ENCODE results near the gene TSPAN9. TPM values are rescaled to one million over a fixed set of nuclear protein-coding genes. Genes with fewer than 3 reads are reported as not detected.

Gene TSPAN9
- total and polyA plus RNA-seq, 9 of the 15 experiments (the other 6 are each of a cell fraction or from before 2014, with no cell fraction given) = 0.23 to 2.1 (median 0.60) TPM; not detected in 2

GRCh38 chr12:3134126-3134525 is 56.9 kb downstream of the TSPAN9 start:
- no peaks in the 10 kb centered on the region for H3K9me3 ChIP-seq (replicated peaks; ENCODE audit: control insufficient read depth, insufficient read depth, low read depth, low read length)
- no peaks in the 10 kb centered on the region for H3K4me1 ChIP-seq (replicated peaks in 1 of 2; ENCODE audit: control insufficient read depth in 2 of 2, insufficient read depth in 2 of 2, low read length in 2 of 2)
- no peak overlapping the region for H3K27ac ChIP-seq (ENCODE audit: extremely low read depth, low read depth, low read length)
- peaks cover 2 to 41% of the 10 kb centered on the region in 2 experiments; a peak in 4 of 5 replicates for H3K27me3 ChIP-seq (ENCODE audit: control insufficient read depth in 2 of 2, insufficient read depth in 2 of 2, low read length in 2 of 2)
- 0% methylated on average over 2 of the region's 6 CpGs for WGBS (ENCODE audit: insufficient coverage, low coverage, missing lambda C conversion rate)
- ATAC-seq = no peak
- DNase-seq (ENCODE audit: extremely low read depth in 1 of 4, low spot score in 3 of 4) = no peak
- intact Hi-C loops (cut with micrococcal nuclease) = no loop called here
- no peak for FAIRE-seq
- no peak overlapping the region for H3K4me2 ChIP-seq (ENCODE audit: insufficient read depth, low read length)
- peaks cover 7% of the 10 kb centered on the region; the same call in 1 of the 2 replicates for H4K20me1 ChIP-seq (replicated peaks; ENCODE audit: control insufficient read depth, insufficient read depth, low read length)
- TF ChIP-seq HEY1 (CRISPR knock-in tag; IDR thresholded peaks at IDR 0.05; ENCODE audit: borderline replicate concordance) = no peak
- TF ChIP-seq MYNN (IDR thresholded peaks at IDR 0.05) = no peak
- TF ChIP-seq MYNN (CRISPR knock-in tag; IDR thresholded peaks at IDR 0.05) = no peak
- no peak for TF ChIP-seq PREB (CRISPR knock-in tag; IDR thresholded peaks at IDR 0.05)
- TF ChIP-seq MEIS2 (IDR thresholded peaks at IDR 0.05; ENCODE audit: partially characterized antibody) = no peak
- no peak for TF ChIP-seq KAT2B (IDR thresholded peaks at IDR 0.05; ENCODE audit: low read depth, low read length)
- TF ChIP-seq YBX1 (IDR thresholded peaks at IDR 0.05) = no peak
- no peak for TF ChIP-seq MEF2A (IDR thresholded peaks at IDR 0.05; ENCODE audit: control insufficient read depth, low read depth, low read length)
- TF ChIP-seq HSF4 (CRISPR knock-in tag; IDR thresholded peaks at IDR 0.05; ENCODE audit: borderline replicate concordance) = no peak
- no peak for TF ChIP-seq PCBP1 (IDR thresholded peaks at IDR 0.05; ENCODE audit: low read depth, low read length, poor library complexity, severe bottlenecking)
- no peak for TF ChIP-seq TAF9B (IDR thresholded peaks at IDR 0.05; ENCODE audit: partially characterized antibody)
- TF ChIP-seq ARID3A (IDR thresholded peaks at IDR 0.05; ENCODE audit: borderline replicate concordance, low read depth, low read length) = no peak
- TF ChIP-seq GTF2A2 (tag; IDR thresholded peaks at IDR 0.05) = no peak
- TF ChIP-seq RNF2 (IDR thresholded peaks at IDR 0.05) = no peak
- TF ChIP-seq TSHZ1 (CRISPR knock-in tag; IDR thresholded peaks at IDR 0.05) = no peak
- no peak for TF ChIP-seq ZNF263 (CRISPR knock-in tag; IDR thresholded peaks at IDR 0.05; ENCODE audit: borderline replicate concordance)
- no peak for TF ChIP-seq ZNF778 (CRISPR knock-in tag; IDR thresholded peaks at IDR 0.05)
- no peak for TF ChIP-seq E2F3 (CRISPR knock-in tag; IDR thresholded peaks at IDR 0.05)
- in situ Hi-C loops (cut with MboI) = loop anchor here (5.0 kb wide), 1 partner anchor 138 kb away; no protein-coding TSS in a partner anchor
- no TSS peak for BruUV-seq (replicated peaks)
- H3K9me1 ChIP-seq (ENCODE audit: control insufficient read depth, insufficient read depth, low read length) = no peaks in the 10 kb centered on the region
- no peak overlapping the region for H3K4me3 ChIP-seq
- ChIA-PET CTCF (ENCODE audit: low intra/inter-chr PET ratio) (no interaction called here), POLR2A (no interaction called here)
- H2AFZ ChIP-seq (ENCODE audit: low read depth, low read length) = no peak overlapping the region
- no peaks in the 10 kb centered on the region for H3K36me3 ChIP-seq (ENCODE audit: control insufficient read depth, insufficient read depth, low read length)
- no peaks in the 10 kb centered on the region for H3K79me2 ChIP-seq (ENCODE audit: control insufficient read depth, insufficient read depth, low read length)
- no peak overlapping the region for H3K9ac ChIP-seq (ENCODE audit: insufficient read depth in 1 of 2, low read depth in 2 of 2, low read length in 2 of 2)

Measured in K562 (cell line).